Spinal cord (tissue), 10 donors: ENCODE measurements around the gene HLF. TPM values are rescaled to one million over a fixed set of nuclear protein-coding genes. Genes with fewer than 3 reads are reported as not detected.
A peak's percentile ranks its signal among the peaks of the same experiment; 100 is the strongest.

Experiments
- DNase-seq, 6 donors: peaks; one replicate each; pipeline versions ENCODE4 v3.0.0 to v3.0.0-alpha.2; 2013 to 2015; ENCODE audit warnings: low spot score in 6 of 6, low read depth in 4 of 6
- H3K27ac ChIP-seq: one replicate; pipeline ENCODE4 v1.5.1; 2013; ENCODE audit warnings: low read depth, low read length, control low read depth
- H3K27me3 ChIP-seq: one replicate; pipeline ENCODE4 v1.6.1; 2013; ENCODE audit warnings: low read length; ENCODE audit not compliant: control insufficient read depth, insufficient read depth
- H3K36me3 ChIP-seq: one replicate; pipeline ENCODE4 v1.6.1; 2013; ENCODE audit warnings: low read length; ENCODE audit not compliant: control insufficient read depth, insufficient read depth
- H3K4me1 ChIP-seq: one replicate; pipeline ENCODE4 v1.6.1; 2013; ENCODE audit warnings: low read length; ENCODE audit not compliant: control insufficient read depth, insufficient read depth
- H3K4me3 ChIP-seq: one replicate; pipeline ENCODE4 v1.5.1; 2013; ENCODE audit warnings: low read depth, low read length, control low read depth
- H3K9me3 ChIP-seq: one replicate; pipeline ENCODE4 v1.6.1; 2013; ENCODE audit warnings: low read length; ENCODE audit not compliant: control insufficient read depth, insufficient read depth
- WGBS: methylation state at CpG from one replicate; pipeline ENCODE4 v1.1.5; 2013; ENCODE audit warnings: missing lambda C conversion rate; ENCODE audit not compliant: insufficient coverage; 5-methylcytosine and 5-hydroxymethylcytosine counted together
- polyA plus RNA-seq, 2 donors: library from polyadenylated mRNA; unstranded; fragments of 120-200 nt; gene quantifications; one replicate each; pipeline ENCODE4 v1.2.1, GENCODE V29; 2013; ENCODE audit not compliant: insufficient read length in 2 of 2
- total RNA-seq, 2 donors: library from RNA; depleted of rRNA in 1 of 2; stranded (reverse); fragments of 120-200 nt in 1 of 2; fragments of >200 nt in 1 of 2; gene quantifications; one replicate each; pipeline versions ENCODE4 v1.2.3 to v1.2.4, GENCODE V29; 2013 to 2014
- donor health status: healthy.

Gene HLF
- total and polyA plus RNA-seq, 4 donors = 8.1 to 127 (median 31.6) TPM

DNA sequence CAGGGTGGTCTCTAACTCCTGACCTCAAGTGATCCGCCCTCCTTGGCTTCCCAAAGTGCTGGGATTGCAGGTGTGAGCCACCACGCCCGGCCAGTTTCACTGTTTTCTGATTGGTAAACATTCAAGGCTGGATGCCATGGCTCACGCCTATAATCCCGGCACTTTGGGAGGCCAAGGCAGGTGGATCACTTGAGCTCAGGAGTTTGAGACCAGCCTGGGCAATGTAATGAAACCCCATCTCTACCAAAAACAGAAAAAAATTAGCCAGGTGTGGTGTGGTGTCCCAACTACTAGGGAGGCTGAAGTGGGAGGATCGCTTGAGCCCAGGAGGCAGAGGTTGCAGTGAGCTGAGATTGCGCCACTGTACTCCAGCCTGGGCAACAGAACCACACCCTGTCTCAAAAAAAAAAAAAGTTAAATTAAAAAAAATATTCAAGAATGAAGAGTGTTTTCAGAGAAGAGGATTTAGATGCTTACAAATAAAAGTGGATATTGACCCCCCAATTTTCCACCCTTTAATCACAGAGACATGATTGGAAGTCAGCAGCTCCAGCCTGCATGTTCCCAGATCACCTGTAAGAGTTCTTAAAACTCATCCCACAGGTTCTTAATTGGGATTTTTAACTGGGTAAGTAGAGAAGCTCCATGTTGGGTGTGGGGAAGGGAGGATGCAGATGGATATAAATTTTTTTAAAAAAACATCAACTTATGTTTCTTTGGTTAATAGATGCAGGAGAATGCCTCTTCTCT, 23.8 kb downstream of the HLF start:
- no peaks in the 10 kb centered on the region for H3K36me3 ChIP-seq
- H3K27me3 ChIP-seq = no peaks in the 10 kb centered on the region
- WGBS = 90% methylated on average over 3 of the region's 7 CpGs
- no peak overlapping the region for H3K4me3 ChIP-seq
- H3K4me1 ChIP-seq = peaks cover 18% of the 10 kb centered on the region
- DNase-seq = no peak
- no peaks in the 10 kb centered on the region for H3K9me3 ChIP-seq
- H3K27ac ChIP-seq = no peak overlapping the region

- H3K27ac ChIP-seq = no peak overlapping the region
- no CpG with 5 or more reads among the region's 1 CpG for WGBS
- H3K4me1 ChIP-seq = peaks cover 18% of the 10 kb centered on the region
These were observed 24.3 kb downstream of the HLF start for GRCh38 chr17:55289106-55289446.

GRCh38 chr17:55289978-55290377, 25.2 kb downstream of the HLF start:
- Histone ChIP-seq H3K4me3 (no peak overlapping the region), H3K9me3 (no peaks in the 10 kb centered on the region), H3K36me3 (no peaks in the 10 kb centered on the region), H3K4me1 (peaks cover 11% of the 10 kb centered on the region), H3K27me3 (no peaks in the 10 kb centered on the region), H3K27ac (no peak overlapping the region)
- WGBS = no CpG with 5 or more reads among the region's 4 CpGs
- no peak for DNase-seq

More at GRCh38 chr17:55289106-55289446, 24.3 kb downstream of the HLF start:
- no peaks in the 10 kb centered on the region for H3K9me3 ChIP-seq
- no peaks in the 10 kb centered on the region for H3K36me3 ChIP-seq
- no peaks in the 10 kb centered on the region for H3K27me3 ChIP-seq
- no peak for DNase-seq
- H3K4me3 ChIP-seq = no peak overlapping the region

GRCh38 chr17:55290492-55291113, 25.8 kb downstream of the HLF start:
- Histone ChIP-seq H3K36me3 (no peaks in the 10 kb centered on the region), H3K9me3 (no peaks in the 10 kb centered on the region), H3K4me1 (peaks cover 8% of the 10 kb centered on the region), H3K4me3 (no peak overlapping the region), H3K27ac (no peak overlapping the region), H3K27me3 (no peaks in the 10 kb centered on the region)
- no peak for DNase-seq
- WGBS = 100% methylated on average over 1 of the region's 5 CpGs

DNA sequence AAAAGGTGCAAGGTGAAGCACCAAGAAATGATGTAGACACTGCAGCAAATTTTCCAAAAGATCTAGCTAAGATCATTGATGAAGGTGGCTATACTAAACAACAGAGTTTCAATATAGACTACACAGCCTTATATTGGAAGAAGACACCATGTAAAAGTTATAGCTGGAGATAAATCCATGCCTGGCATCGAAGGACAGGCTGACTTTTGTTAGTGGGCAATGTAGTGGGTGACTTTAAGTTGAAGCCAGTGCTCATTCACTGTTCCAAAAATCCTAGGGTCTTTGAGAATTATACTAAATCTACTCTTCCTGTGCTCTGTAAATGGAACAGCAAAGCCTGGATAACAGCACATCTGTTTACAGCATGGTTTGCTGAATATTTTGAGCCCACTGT, 26.4 kb downstream of the HLF start:
- Histone ChIP-seq H3K4me3 (no peak overlapping the region), H3K9me3 (no peaks in the 10 kb centered on the region), H3K36me3 (no peaks in the 10 kb centered on the region), H3K27me3 (no peaks in the 10 kb centered on the region), H3K27ac (no peak overlapping the region), H3K4me1 (peaks cover 4% of the 10 kb centered on the region)
- no CpG with 5 or more reads among the region's 1 CpG for WGBS
- DNase-seq = no peak

DNA sequence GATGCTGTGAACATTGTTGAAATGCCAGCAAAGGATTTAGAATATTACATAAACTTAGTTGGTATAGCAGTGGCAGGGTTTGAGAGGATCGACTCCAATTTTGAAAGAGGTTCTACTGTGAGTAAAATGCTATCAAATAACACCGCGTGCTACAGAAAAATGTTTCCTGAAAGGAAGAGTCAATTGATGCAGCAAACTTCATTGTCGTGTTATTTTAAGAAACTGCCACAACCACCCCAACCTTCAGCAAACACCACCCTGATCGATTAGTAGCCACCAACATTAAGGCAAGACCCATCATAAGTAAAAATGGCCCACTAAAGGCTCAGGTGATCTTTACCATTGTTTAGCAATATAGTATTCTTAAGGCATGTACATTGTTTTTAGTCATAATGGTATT, 27.3 kb downstream of the HLF start:
- no peaks in the 10 kb centered on the region for H3K36me3 ChIP-seq
- no peak overlapping the region for H3K4me3 ChIP-seq

DNA sequence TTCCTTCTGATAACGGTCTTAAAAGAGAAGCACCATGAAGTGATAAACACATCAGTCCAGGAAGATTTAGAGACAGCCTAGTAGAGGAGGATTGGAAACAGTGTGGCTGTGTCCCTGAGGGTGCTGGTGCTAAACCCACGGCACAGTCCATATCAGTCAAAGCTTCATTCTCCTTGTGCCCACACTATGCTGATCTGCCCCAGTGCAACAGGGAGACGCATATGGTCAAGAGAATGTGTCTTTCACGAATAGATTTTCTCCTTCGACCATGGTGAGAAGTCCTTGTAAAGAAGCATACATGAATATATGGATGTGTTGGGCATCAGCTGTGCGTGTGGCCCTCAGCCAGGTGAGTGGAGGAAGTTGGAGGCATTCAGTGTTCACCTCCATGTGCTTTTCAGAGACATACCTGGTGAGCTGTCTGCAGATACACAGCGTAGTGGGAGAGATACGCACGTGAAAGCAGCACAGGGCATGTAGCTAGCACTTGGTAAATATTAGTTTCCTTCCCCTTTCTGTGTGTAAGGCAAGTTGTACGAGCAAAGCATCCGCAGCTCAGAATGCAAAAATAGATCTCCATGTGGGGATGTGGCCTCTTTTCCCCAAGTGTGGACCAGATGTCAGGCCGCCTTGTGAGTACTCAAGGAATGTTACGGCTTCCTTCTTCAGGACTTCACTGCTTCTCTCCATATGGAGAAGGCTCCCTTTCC, 29.4 kb downstream of the HLF start:
- Histone ChIP-seq H3K36me3 (no peaks in the 10 kb centered on the region), H3K4me1 (peaks cover 4% of the 10 kb centered on the region), H3K9me3 (no peaks in the 10 kb centered on the region), H3K27ac (peak overlapping the region; percentile 20), H3K27me3 (no peaks in the 10 kb centered on the region), H3K4me3 (no peak overlapping the region)
- DNase-seq = no peak
- WGBS = 85% methylated on average over 12 of the region's 13 CpGs

More for the DNA sequence above, 27.3 kb downstream of the HLF start:
- peaks cover 4% of the 10 kb centered on the region for H3K4me1 ChIP-seq
- no peak overlapping the region for H3K27ac ChIP-seq
- no peak for DNase-seq
- H3K27me3 ChIP-seq = no peaks in the 10 kb centered on the region
- H3K9me3 ChIP-seq = no peaks in the 10 kb centered on the region
- 86% methylated on average over 2 of the region's 5 CpGs for WGBS

DNA sequence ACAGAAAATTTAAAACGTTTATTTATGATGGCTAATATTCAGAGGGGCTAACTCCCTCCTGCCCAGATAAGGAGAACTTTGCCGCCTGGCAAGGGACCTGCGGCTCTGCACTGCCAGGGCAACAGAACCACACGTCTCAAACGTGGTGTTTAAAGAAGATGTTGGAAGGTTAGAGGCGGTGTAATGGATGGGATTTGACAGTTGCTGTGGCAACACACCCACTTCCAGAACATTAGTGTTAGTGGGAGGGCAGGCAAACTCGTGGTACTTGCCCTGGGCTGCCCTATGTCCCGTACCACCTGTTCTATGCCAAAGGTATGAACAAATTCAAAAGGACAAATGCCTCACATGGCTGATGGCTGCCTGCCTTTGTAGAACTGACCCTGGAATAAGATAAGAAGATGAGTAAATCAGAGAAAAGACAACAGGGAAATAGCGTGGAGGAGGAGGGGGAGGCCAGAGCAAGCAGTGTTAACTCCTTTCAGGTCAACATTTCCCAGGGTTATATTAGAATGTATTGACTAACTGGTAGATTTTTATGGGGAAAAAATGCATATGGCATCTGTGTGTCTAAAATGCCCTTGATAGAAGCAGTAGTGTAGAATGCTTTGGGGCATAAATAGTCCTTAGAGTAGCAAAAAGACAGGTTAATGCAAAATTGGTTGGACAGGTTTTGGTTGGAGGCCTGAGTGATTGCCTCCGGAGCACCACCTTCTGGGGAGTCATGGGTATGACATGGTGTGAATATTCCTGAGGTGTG, 30.8 kb downstream of the HLF start:
- H3K4me1 ChIP-seq = peaks cover 4% of the 10 kb centered on the region
- no peak overlapping the region for H3K4me3 ChIP-seq
- 65% methylated on average over 5 of the region's 10 CpGs for WGBS
- H3K27ac ChIP-seq = no peak overlapping the region
- no peaks in the 10 kb centered on the region for H3K36me3 ChIP-seq
- peak in 2 of 6 donors; percentile 66 to 76 for DNase-seq
- H3K9me3 ChIP-seq = no peaks in the 10 kb centered on the region
- H3K27me3 ChIP-seq = no peaks in the 10 kb centered on the region

DNA sequence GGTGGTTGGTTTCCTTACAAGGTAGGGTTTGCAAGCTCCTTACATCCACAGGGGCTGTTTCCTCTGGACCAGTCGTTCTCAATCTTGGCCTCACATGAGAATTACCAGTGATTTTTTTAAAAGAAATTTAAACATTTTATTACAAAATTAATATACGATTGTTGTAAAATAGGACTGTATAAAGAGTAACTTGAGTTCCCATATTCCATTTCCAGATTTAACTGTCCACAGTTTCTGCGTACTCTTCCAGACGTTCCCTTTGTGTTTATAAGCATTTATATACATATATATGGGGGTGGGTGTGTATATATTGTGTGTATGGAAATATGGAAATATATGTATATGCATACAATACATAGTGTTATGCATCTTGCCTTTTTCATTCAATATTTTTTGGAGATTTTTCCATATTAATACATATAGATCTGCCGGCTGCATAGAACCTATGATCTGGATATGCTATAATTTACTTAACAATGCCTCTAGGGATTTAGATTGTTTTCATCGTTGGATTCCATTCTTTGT, 31.5 kb downstream of the HLF start:
- Histone ChIP-seq H3K27ac (no peak overlapping the region), H3K4me1 (peaks cover 4% of the 10 kb centered on the region), H3K27me3 (no peaks in the 10 kb centered on the region), H3K36me3 (no peaks in the 10 kb centered on the region), H3K9me3 (no peaks in the 10 kb centered on the region), H3K4me3 (no peak overlapping the region)
- DNase-seq = no peak
- no CpG with 5 or more reads among the region's 6 CpGs for WGBS
